WTC11 (cell line): ENCODE results near the gene NOX3. TPM values are rescaled to one million over a fixed set of nuclear protein-coding genes. Genes with fewer than 3 reads are reported as not detected.

ENCODE experiments used
- ATAC-seq: fragments of 200-7000 bp; cut with Tn5 transposase; 2 replicates; pipeline ENCODE4 v1.10.0; 2021; ENCODE audit warnings: mild to moderate bottlenecking, moderate library complexity
- CTCF ChIA-PET: fragments of 300-600 bp; sonication (Branson Sonifier 250); formaldehyde crosslinking; loops from one replicate; lab custom pipeline; 2021; ENCODE audit warnings: antibody characterized with exemption; lab: Charles Lee
- POLR2A ChIA-PET: fragments of 350-600 bp; sonication (Branson Sonifier 250); formaldehyde crosslinking; loops from one replicate; lab custom pipeline; 2021; ENCODE audit warnings: antibody characterized with exemption; lab: Charles Lee
- DNase-seq: peaks from one replicate; pipeline ENCODE4 v3.0.0; 2021; ENCODE audit warnings: low spot score
- H3K27ac Mint-ChIP-seq: 2 replicates; pipeline ENCODE4 v1.8.0; 2021; ENCODE audit warnings: mixed read lengths
- H3K27me3 Mint-ChIP-seq: 2 replicates; pipeline ENCODE4 v1.8.0; 2021; ENCODE audit warnings: low read depth, mild to moderate bottlenecking, moderate library complexity, mixed read lengths
- H3K36me3 Mint-ChIP-seq: 2 replicates; pipeline ENCODE4 v1.8.0; 2021; ENCODE audit warnings: mixed read lengths
- H3K4me1 Mint-ChIP-seq: 2 replicates; pipeline ENCODE4 v1.8.0; 2022; ENCODE audit warnings: mixed read lengths
- H3K4me3 Mint-ChIP-seq: 2 replicates; pipeline ENCODE4 v1.8.0; 2021; ENCODE audit warnings: mild to moderate bottlenecking, moderate library complexity, mixed read lengths
- H3K9me3 Mint-ChIP-seq: 2 replicates; pipeline ENCODE4 v1.8.0; 2021; ENCODE audit warnings: mixed read lengths
- ATF3 ChIP-seq: sonication (generic); formaldehyde crosslinking; conservative IDR thresholded peaks from 2 replicates; pipeline ENCODE4 v1.8.1; 2022; ENCODE audit warnings: mild to moderate bottlenecking, missing genetic modification reagents
- CREM ChIP-seq: sonication (generic); formaldehyde crosslinking; IDR thresholded peaks from 2 replicates; pipeline ENCODE4 v1.8.1; 2022; ENCODE audit warnings: mild to moderate bottlenecking, missing genetic modification reagents, moderate library complexity
- CTCF ChIP-seq: fragments of 200-600 bp; IDR thresholded peaks from 2 replicates; pipeline ENCODE4 v1.8.0; 2022; ENCODE audit warnings: antibody characterized with exemption
- ESRRA ChIP-seq: sonication (generic); formaldehyde crosslinking; IDR thresholded peaks from 2 replicates; pipeline ENCODE4 v1.8.1; 2022; ENCODE audit warnings: mild to moderate bottlenecking, missing genetic modification reagents, borderline replicate concordance
- FOXP1 ChIP-seq: sonication (generic); formaldehyde crosslinking; IDR thresholded peaks from 2 replicates; pipeline ENCODE4 v1.8.0; 2022; ENCODE audit warnings: missing genetic modification reagents, mild to moderate bottlenecking, moderate library complexity, borderline replicate concordance
- GRHL2 ChIP-seq: fragments of 250-450 bp; sonication (Bioruptor Pico); IDR thresholded peaks from 2 replicates; pipeline ENCODE4 v1.8.0; 2022; ENCODE audit warnings: mild to moderate bottlenecking, moderate library complexity; ENCODE audit not compliant: insufficient replicate concordance, severe bottlenecking
- GTF2I ChIP-seq: fragments of 250-450 bp; sonication (Bioruptor Pico); conservative IDR thresholded peaks from 2 replicates; pipeline ENCODE4 v1.4.0; 2021; ENCODE audit warnings: mild to moderate bottlenecking
- IRF2 ChIP-seq: sonication (generic); formaldehyde crosslinking; IDR thresholded peaks from 2 replicates; pipeline ENCODE4 v1.8.0; 2022; ENCODE audit warnings: low read depth, missing genetic modification reagents, borderline replicate concordance
- MXD4 ChIP-seq: fragments of 250-450 bp; sonication (Bioruptor Pico); IDR thresholded peaks from 2 replicates; pipeline ENCODE4 v1.8.0; 2021; ENCODE audit warnings: mild to moderate bottlenecking, moderate library complexity, borderline replicate concordance
- NR3C1 ChIP-seq: sonication (generic); formaldehyde crosslinking; conservative IDR thresholded peaks from 2 replicates; pipeline ENCODE4 v1.8.1; 2023; ENCODE audit warnings: low read depth, mild to moderate bottlenecking, missing genetic modification reagents
- RELA ChIP-seq: sonication (generic); formaldehyde crosslinking; IDR thresholded peaks from 2 replicates; pipeline ENCODE4 v1.8.1; 2022; ENCODE audit warnings: missing genetic modification reagents, mild to moderate bottlenecking, borderline replicate concordance
- TP53 ChIP-seq: sonication (generic); formaldehyde crosslinking; IDR thresholded peaks from 2 replicates; pipeline ENCODE4 v1.8.1; 2023; ENCODE audit warnings: mild to moderate bottlenecking, missing genetic modification reagents
- ZBTB21 ChIP-seq: sonication (generic); formaldehyde crosslinking; IDR thresholded peaks from 2 replicates; pipeline ENCODE4 v1.8.1; 2023; ENCODE audit warnings: mild to moderate bottlenecking, missing genetic modification reagents, borderline replicate concordance
- ZBTB43 ChIP-seq: sonication (generic); formaldehyde crosslinking; IDR thresholded peaks from 2 replicates; pipeline ENCODE4 v1.8.1; 2023; ENCODE audit warnings: mild to moderate bottlenecking, missing genetic modification reagents
- ZNF396 ChIP-seq: fragments of 250-450 bp; sonication (Bioruptor Pico); IDR thresholded peaks from 2 replicates; pipeline ENCODE4 v1.8.0; 2021; ENCODE audit warnings: mild to moderate bottlenecking, moderate library complexity, borderline replicate concordance
- ZNF423 ChIP-seq: fragments of 250-450 bp; sonication (Bioruptor Pico); IDR thresholded peaks from 2 replicates; pipeline ENCODE4 v2.1.2; 2022; ENCODE audit warnings: mild to moderate bottlenecking, moderate library complexity
- total RNA-seq: library from RNA; stranded (reverse); gene quantifications from 3 replicates; pipeline ENCODE4 v1.2.3, GENCODE V29; 2021
- TF ChIP-seq, protein P1 (sequence below): sonication (generic); formaldehyde crosslinking; IDR thresholded peaks from 2 replicates; pipeline ENCODE4 v1.8.0; 2023; ENCODE audit warnings: mild to moderate bottlenecking, missing genetic modification reagents
- TF ChIP-seq, protein P2 (sequence below): sonication (generic); formaldehyde crosslinking; IDR thresholded peaks from 2 replicates; pipeline ENCODE4 v1.8.1; 2022; ENCODE audit warnings: mild to moderate bottlenecking, moderate library complexity, missing genetic modification reagents
- TF ChIP-seq, protein P3 (sequence below): sonication (generic); formaldehyde crosslinking; IDR thresholded peaks from 2 replicates; pipeline ENCODE4 v1.8.1; 2023; ENCODE audit warnings: mild to moderate bottlenecking, moderate library complexity, missing genetic modification reagents
- TF ChIP-seq, protein P4 (sequence below): sonication (generic); formaldehyde crosslinking; conservative IDR thresholded peaks from 2 replicates; pipeline ENCODE4 v1.8.1; 2023; ENCODE audit warnings: mild to moderate bottlenecking, low read depth, missing genetic modification reagents, moderate library complexity

The NOX3 gene
- total RNA-seq, 1 experiment from 2014 or later, result not detected

GRCh38 chr6:155378276-155378675 is 77.4 kb downstream of the NOX3 start (continued):
- no peak for TF ChIP-seq CTCF

- CTCF ChIA-PET, result no interaction called here
- no peak overlapping the region for H3K4me3 Mint-ChIP-seq
- H3K4me1 Mint-ChIP-seq, result no peaks in the 10 kb centered on the region
- no peak for TF ChIP-seq ATF3
- TF ChIP-seq, protein P1, sequence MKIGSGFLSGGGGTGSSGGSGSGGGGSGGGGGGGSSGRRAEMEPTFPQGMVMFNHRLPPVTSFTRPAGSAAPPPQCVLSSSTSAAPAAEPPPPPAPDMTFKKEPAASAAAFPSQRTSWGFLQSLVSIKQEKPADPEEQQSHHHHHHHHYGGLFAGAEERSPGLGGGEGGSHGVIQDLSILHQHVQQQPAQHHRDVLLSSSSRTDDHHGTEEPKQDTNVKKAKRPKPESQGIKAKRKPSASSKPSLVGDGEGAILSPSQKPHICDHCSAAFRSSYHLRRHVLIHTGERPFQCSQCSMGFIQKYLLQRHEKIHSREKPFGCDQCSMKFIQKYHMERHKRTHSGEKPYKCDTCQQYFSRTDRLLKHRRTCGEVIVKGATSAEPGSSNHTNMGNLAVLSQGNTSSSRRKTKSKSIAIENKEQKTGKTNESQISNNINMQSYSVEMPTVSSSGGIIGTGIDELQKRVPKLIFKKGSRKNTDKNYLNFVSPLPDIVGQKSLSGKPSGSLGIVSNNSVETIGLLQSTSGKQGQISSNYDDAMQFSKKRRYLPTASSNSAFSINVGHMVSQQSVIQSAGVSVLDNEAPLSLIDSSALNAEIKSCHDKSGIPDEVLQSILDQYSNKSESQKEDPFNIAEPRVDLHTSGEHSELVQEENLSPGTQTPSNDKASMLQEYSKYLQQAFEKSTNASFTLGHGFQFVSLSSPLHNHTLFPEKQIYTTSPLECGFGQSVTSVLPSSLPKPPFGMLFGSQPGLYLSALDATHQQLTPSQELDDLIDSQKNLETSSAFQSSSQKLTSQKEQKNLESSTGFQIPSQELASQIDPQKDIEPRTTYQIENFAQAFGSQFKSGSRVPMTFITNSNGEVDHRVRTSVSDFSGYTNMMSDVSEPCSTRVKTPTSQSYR (CRISPR knock-in tag), result no peak
- no peak for TF ChIP-seq ESRRA (CRISPR knock-in tag)
- no peak for TF ChIP-seq ZBTB21 (CRISPR knock-in tag)
- no peak for TF ChIP-seq TP53 (CRISPR knock-in tag)
- TF ChIP-seq ZNF396 (CRISPR knock-in tag), result no peak
- no peak for TF ChIP-seq NR3C1 (CRISPR knock-in tag)
- no peak for TF ChIP-seq GRHL2 (CRISPR knock-in tag)
- TF ChIP-seq, protein P2, sequence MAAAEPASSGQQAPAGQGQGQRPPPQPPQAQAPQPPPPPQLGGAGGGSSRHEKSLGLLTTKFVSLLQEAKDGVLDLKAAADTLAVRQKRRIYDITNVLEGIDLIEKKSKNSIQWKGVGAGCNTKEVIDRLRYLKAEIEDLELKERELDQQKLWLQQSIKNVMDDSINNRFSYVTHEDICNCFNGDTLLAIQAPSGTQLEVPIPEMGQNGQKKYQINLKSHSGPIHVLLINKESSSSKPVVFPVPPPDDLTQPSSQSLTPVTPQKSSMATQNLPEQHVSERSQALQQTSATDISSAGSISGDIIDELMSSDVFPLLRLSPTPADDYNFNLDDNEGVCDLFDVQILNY (CRISPR knock-in tag), result no peak
- no peak for TF ChIP-seq GTF2I
- no peak for TF ChIP-seq MXD4 (CRISPR knock-in tag)
- TF ChIP-seq, protein P3, sequence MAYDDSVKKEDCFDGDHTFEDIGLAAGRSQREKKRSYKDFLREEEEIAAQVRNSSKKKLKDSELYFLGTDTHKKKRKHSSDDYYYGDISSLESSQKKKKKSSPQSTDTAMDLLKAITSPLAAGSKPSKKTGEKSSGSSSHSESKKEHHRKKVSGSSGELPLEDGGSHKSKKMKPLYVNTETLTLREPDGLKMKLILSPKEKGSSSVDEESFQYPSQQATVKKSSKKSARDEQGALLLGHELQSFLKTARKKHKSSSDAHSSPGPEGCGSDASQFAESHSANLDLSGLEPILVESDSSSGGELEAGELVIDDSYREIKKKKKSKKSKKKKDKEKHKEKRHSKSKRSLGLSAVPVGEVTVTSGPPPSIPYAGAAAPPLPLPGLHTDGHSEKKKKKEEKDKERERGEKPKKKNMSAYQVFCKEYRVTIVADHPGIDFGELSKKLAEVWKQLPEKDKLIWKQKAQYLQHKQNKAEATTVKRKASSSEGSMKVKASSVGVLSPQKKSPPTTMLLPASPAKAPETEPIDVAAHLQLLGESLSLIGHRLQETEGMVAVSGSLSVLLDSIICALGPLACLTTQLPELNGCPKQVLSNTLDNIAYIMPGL, result no peak
- TF ChIP-seq IRF2, result no peak
- TF ChIP-seq RELA (CRISPR knock-in tag), result no peak
- no peak for TF ChIP-seq FOXP1 (CRISPR knock-in tag)
- TF ChIP-seq, all 79 proteins: peak for 0
- Mint-ChIP-seq H3K36me3 (no peaks in the 10 kb centered on the region), H3K9me3 (no peaks in the 10 kb centered on the region), H3K27ac (no peak overlapping the region), H3K27me3 (no peaks in the 10 kb centered on the region)
- no peak for DNase-seq
- POLR2A ChIA-PET, result no interaction called here
- no peak for ATAC-seq
These were observed 78.6 kb downstream of the NOX3 start for GRCh38 chr6:155377061-155377460.

DNA sequence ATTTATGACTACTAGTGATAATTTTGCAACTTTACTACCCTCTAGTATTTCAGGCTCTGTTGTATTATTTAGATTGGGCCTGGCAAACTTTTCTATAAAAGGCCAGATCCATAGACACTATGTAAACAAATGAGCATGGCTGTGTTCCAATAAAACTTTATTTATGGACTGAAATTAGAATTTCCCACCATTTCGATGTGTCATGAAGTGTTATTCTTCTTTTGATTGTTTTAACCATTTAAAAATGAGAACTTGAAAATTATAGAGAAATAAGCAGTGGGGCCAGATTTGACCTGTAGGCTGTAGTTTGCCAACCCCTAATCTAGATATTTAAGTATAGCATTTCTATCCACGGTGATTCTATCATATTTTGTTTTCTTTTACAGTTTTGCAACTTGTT is 79.8 kb downstream of the NOX3 start:
- ATAC-seq, result no peak
- H3K36me3 Mint-ChIP-seq, result no peaks in the 10 kb centered on the region
- CTCF ChIA-PET, result no interaction called here
- DNase-seq, result no peak
- no peaks in the 10 kb centered on the region for H3K4me1 Mint-ChIP-seq
- POLR2A ChIA-PET, result no interaction called here
- no peak overlapping the region for H3K4me3 Mint-ChIP-seq
- no peak overlapping the region for H3K27ac Mint-ChIP-seq
- H3K9me3 Mint-ChIP-seq, result no peaks in the 10 kb centered on the region
- H3K27me3 Mint-ChIP-seq, result no peaks in the 10 kb centered on the region
- TF ChIP-seq ZBTB43 (CRISPR knock-in tag) (no peak), CREM (CRISPR knock-in tag) (no peak), ZNF423 (CRISPR knock-in tag) (no peak), CTCF (no peak)
- TF ChIP-seq, protein P4, sequence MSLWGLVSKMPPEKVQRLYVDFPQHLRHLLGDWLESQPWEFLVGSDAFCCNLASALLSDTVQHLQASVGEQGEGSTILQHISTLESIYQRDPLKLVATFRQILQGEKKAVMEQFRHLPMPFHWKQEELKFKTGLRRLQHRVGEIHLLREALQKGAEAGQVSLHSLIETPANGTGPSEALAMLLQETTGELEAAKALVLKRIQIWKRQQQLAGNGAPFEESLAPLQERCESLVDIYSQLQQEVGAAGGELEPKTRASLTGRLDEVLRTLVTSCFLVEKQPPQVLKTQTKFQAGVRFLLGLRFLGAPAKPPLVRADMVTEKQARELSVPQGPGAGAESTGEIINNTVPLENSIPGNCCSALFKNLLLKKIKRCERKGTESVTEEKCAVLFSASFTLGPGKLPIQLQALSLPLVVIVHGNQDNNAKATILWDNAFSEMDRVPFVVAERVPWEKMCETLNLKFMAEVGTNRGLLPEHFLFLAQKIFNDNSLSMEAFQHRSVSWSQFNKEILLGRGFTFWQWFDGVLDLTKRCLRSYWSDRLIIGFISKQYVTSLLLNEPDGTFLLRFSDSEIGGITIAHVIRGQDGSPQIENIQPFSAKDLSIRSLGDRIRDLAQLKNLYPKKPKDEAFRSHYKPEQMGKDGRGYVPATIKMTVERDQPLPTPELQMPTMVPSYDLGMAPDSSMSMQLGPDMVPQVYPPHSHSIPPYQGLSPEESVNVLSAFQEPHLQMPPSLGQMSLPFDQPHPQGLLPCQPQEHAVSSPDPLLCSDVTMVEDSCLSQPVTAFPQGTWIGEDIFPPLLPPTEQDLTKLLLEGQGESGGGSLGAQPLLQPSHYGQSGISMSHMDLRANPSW, result no peak
